ENCODE measurements around the gene EDA.

Gene EDA

DNA sequence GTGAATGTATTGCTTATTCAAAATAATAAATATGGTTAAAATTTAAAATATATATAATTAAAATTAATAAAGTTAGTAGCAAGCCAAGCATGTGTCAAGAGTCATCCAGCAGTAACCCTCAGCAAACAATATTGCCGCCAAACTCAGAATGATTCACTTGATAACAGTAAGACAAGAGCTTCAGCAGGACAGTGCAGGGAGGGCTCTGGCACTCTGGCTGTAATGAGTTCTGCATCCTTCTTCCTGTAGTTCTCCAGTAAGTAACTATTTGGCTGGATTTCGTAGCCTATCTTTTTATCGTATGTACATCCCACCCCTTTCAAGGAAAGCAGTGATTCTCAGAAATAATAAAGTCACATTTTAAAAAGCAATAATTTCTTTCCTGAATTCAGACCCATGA lies 464.0 kb downstream of the EDA start:
- no peak overlapping the region for H3K4me3 ChIP-seq (ENCODE audit: low read depth, low read length)
- TF ChIP-seq MYC (IDR thresholded peaks at IDR 0.05; ENCODE audit: low read depth, low read length), result no peak
- TF ChIP-seq, protein P1, sequence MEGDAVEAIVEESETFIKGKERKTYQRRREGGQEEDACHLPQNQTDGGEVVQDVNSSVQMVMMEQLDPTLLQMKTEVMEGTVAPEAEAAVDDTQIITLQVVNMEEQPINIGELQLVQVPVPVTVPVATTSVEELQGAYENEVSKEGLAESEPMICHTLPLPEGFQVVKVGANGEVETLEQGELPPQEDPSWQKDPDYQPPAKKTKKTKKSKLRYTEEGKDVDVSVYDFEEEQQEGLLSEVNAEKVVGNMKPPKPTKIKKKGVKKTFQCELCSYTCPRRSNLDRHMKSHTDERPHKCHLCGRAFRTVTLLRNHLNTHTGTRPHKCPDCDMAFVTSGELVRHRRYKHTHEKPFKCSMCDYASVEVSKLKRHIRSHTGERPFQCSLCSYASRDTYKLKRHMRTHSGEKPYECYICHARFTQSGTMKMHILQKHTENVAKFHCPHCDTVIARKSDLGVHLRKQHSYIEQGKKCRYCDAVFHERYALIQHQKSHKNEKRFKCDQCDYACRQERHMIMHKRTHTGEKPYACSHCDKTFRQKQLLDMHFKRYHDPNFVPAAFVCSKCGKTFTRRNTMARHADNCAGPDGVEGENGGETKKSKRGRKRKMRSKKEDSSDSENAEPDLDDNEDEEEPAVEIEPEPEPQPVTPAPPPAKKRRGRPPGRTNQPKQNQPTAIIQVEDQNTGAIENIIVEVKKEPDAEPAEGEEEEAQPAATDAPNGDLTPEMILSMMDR (IDR thresholded peaks at IDR 0.05; ENCODE audit: low read depth, low read length), result no peak
- no peak for TF ChIP-seq POLR2A (IDR thresholded peaks at IDR 0.05; ENCODE audit: extremely low read depth, insufficient read length)
- TF ChIP-seq, protein P2, sequence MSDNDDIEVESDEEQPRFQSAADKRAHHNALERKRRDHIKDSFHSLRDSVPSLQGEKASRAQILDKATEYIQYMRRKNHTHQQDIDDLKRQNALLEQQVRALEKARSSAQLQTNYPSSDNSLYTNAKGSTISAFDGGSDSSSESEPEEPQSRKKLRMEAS (IDR thresholded peaks at IDR 0.05; ENCODE audit: low read depth, low read length), result no peak
- DNase-seq (ENCODE audit: low read depth), result no peak

DNA sequence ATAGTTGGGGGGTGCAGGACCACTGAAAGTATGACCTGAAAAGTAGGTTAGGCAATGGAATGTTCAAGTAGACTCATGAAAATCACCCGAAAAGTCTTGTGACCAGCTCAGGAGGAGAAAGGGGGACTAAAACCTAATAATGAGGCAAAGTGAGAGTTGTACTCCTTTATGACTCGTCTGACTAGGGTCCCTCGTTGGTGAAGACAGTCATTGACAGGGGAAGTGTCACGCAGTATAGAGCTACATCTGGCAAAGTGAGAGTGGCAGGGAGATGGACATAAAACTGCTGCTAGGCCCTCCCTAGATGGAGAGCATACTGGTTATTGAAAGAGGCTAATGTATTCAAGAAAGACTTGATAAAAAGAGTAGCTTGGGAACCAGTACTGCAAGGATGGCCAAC lies 466.8 kb downstream of the EDA start:
- TF ChIP-seq, protein P1 (IDR thresholded peaks at IDR 0.05; ENCODE audit: low read depth, low read length), result no peak
- TF ChIP-seq POLR2A (IDR thresholded peaks at IDR 0.05; ENCODE audit: extremely low read depth, insufficient read length) (no peak), MYC (IDR thresholded peaks at IDR 0.05; ENCODE audit: low read depth, low read length) (no peak)
- TF ChIP-seq, protein P2 (IDR thresholded peaks at IDR 0.05; ENCODE audit: low read depth, low read length), result no peak
- no peak overlapping the region for H3K4me3 ChIP-seq (ENCODE audit: low read depth, low read length)
- no peak for DNase-seq (ENCODE audit: low read depth)

GRCh38 chrX:70084592-70085240 lies 468.8 kb downstream of the EDA start:
- no peak overlapping the region for H3K4me3 ChIP-seq (ENCODE audit: low read depth, low read length)
- no peak for DNase-seq (ENCODE audit: low read depth)
- TF ChIP-seq POLR2A (IDR thresholded peaks at IDR 0.05; ENCODE audit: extremely low read depth, insufficient read length), result no peak
- TF ChIP-seq, protein P2 (IDR thresholded peaks at IDR 0.05; ENCODE audit: low read depth, low read length), result no peak
- TF ChIP-seq MYC (IDR thresholded peaks at IDR 0.05; ENCODE audit: low read depth, low read length), result no peak
- TF ChIP-seq, protein P1 (IDR thresholded peaks at IDR 0.05; ENCODE audit: low read depth, low read length), result no peak

- TF ChIP-seq, protein P1 (IDR thresholded peaks at IDR 0.05; ENCODE audit: low read depth, low read length), result no peak
- TF ChIP-seq MYC (IDR thresholded peaks at IDR 0.05; ENCODE audit: low read depth, low read length) (no peak), POLR2A (IDR thresholded peaks at IDR 0.05; ENCODE audit: extremely low read depth, insufficient read length) (no peak)
- TF ChIP-seq, protein P2 (IDR thresholded peaks at IDR 0.05; ENCODE audit: low read depth, low read length), result no peak
- no peak overlapping the region for H3K4me3 ChIP-seq (ENCODE audit: low read depth, low read length)
- no peak for DNase-seq (ENCODE audit: low read depth)
Observed at GRCh38 chrX:70087857-70088630, 472.1 kb downstream of the EDA start.

- no peak for DNase-seq (ENCODE audit: low read depth)
- no peak overlapping the region for H3K4me3 ChIP-seq (ENCODE audit: low read depth, low read length)
- TF ChIP-seq, protein P1 (IDR thresholded peaks at IDR 0.05; ENCODE audit: low read depth, low read length), result no peak
- no peak for TF ChIP-seq POLR2A (IDR thresholded peaks at IDR 0.05; ENCODE audit: extremely low read depth, insufficient read length)
- TF ChIP-seq, protein P2 (IDR thresholded peaks at IDR 0.05; ENCODE audit: low read depth, low read length), result no peak
- TF ChIP-seq MYC (IDR thresholded peaks at IDR 0.05; ENCODE audit: low read depth, low read length), result no peak
Observed at GRCh38 chrX:70088751-70089150, 472.8 kb downstream of the EDA start.

All from NB4 (cell line).